K562 (cell line): Measurements from ENCODE around the gene TSR3. TPM values are rescaled to one million over a fixed set of nuclear protein-coding genes. Genes with fewer than 3 reads are reported as not detected.

Source experiments
- ATAC-seq: fragments of 200-7000 bp; cut with Tn5 transposase; 3 replicates; pipeline ENCODE4 v1.9.1; 2020; ENCODE audit warnings: moderate library complexity
- BruUV-seq: library from RNA; stranded (reverse); fragments of 400-500 nt; replicated peaks from 2 replicates; lab custom pipeline; 2021; lab: Mats Ljungman, UMichigan
- CTCF ChIA-PET: fragments of 300-600 bp; formaldehyde crosslinking; extraction: SDS; loops from one replicate; lab custom pipeline; 2021; ENCODE audit warnings: low intra/inter-chr PET ratio; lab: Yijun Ruan, JAX
- POLR2A ChIA-PET: fragments of 300-600, 350-650 bp; sonication (Branson Sonifier 250); formaldehyde crosslinking; extraction: SDS; loops from one replicate; lab custom pipeline; 2021; ENCODE audit warnings: antibody characterized with exemption, inconsistent platforms; lab: Yijun Ruan, JAX
- DNase-seq, 4 experiments: peaks; one replicate each; pipeline versions ENCODE4 v3.0.0 to v3.0.0-alpha.2; 2011 to 2018; ENCODE audit warnings: low spot score in 3 of 4, mixed read lengths in 3 of 4; ENCODE audit errors: extremely low read depth in 1 of 4
- FAIRE-seq: peaks from 2 replicates; lab custom pipeline; 2011; peaks lifted over from hg19 to GRCh38; lab: Jason Lieb, UNC
- H2AFZ ChIP-seq: 2 replicates; pipeline ENCODE4 v1.6.0; 2011; ENCODE audit warnings: low read depth, low read length, control low read depth, inconsistent platforms
- H3K27ac ChIP-seq: fragments of 200-600 bp; 3 replicates; pipeline ENCODE4 v1.8.0; 2011; ENCODE audit warnings: low read depth, mild to moderate bottlenecking, control low read depth, inconsistent platforms, low read length, moderate library complexity, mixed read lengths; ENCODE audit errors: extremely low read depth
- H3K27me3 ChIP-seq, 2 experiments: fragments of 300-600 bp in 1 of 2; 2 replicates in 1 of 2; 3 replicates in 1 of 2; pipeline versions ENCODE4 v1.6.0 to v1.8.0; 2011; ENCODE audit warnings: inconsistent platforms in 2 of 2, low read length in 2 of 2, mild to moderate bottlenecking in 1 of 2, mixed read lengths in 1 of 2, moderate library complexity in 1 of 2; ENCODE audit not compliant: control insufficient read depth in 2 of 2, insufficient read depth in 2 of 2
- H3K36me3 ChIP-seq: fragments of 300-600 bp; 3 replicates; pipeline ENCODE4 v1.8.0; 2011; ENCODE audit warnings: mild to moderate bottlenecking, low read length, inconsistent platforms; ENCODE audit not compliant: control insufficient read depth, insufficient read depth
- H3K4me1 ChIP-seq, 2 experiments: fragments of 200-600 bp in 1 of 2; replicated peaks in 1 of 2; 2 replicates in 1 of 2; 3 replicates in 1 of 2; pipeline versions ENCODE4 v1.5.1 to v1.8.0; 2011; ENCODE audit warnings: inconsistent platforms in 2 of 2, low read length in 2 of 2, mild to moderate bottlenecking in 1 of 2, mixed read lengths in 1 of 2, moderate library complexity in 1 of 2; ENCODE audit not compliant: control insufficient read depth in 2 of 2, insufficient read depth in 2 of 2
- H3K4me2 ChIP-seq: 2 replicates; pipeline ENCODE4 v1.6.1; 2011; ENCODE audit warnings: low read length, control low read depth, inconsistent platforms, mixed read lengths; ENCODE audit not compliant: insufficient read depth
- H3K4me3 ChIP-seq: fragments of 200-600 bp; sonication (generic), shearing (Covaris generic); 2 replicates; pipeline ENCODE4 v1.5.1; 2016; ENCODE audit warnings: control low read depth, inconsistent platforms
- H3K79me2 ChIP-seq: fragments of 200-600 bp; 3 replicates; pipeline ENCODE4 v1.8.0; 2011; ENCODE audit warnings: low read length, inconsistent platforms; ENCODE audit not compliant: control insufficient read depth, insufficient read depth
- H3K9ac ChIP-seq, 2 experiments: 2 replicates each; pipeline versions ENCODE4 v1.6.0 to v1.6.1; 2011; ENCODE audit warnings: low read depth in 2 of 2, low read length in 2 of 2, control low read depth in 1 of 2, inconsistent platforms in 1 of 2, mild to moderate bottlenecking in 1 of 2, mixed read lengths in 1 of 2; ENCODE audit not compliant: insufficient read depth in 1 of 2
- H3K9me1 ChIP-seq: one replicate; pipeline ENCODE4 v1.6.0; 2011; ENCODE audit warnings: inconsistent platforms, mild to moderate bottlenecking, low read length, moderate library complexity; ENCODE audit not compliant: control insufficient read depth, insufficient read depth
- H3K9me3 ChIP-seq: replicated peaks from 2 replicates; pipeline ENCODE4 v1.5.1; 2011; ENCODE audit warnings: low read depth, low read length, inconsistent platforms; ENCODE audit not compliant: control insufficient read depth, insufficient read depth
- H4K20me1 ChIP-seq: replicated peaks from 2 replicates; pipeline ENCODE4 v1.6.1; 2011; ENCODE audit warnings: low read length, inconsistent platforms, mixed read lengths; ENCODE audit not compliant: control insufficient read depth, insufficient read depth
- HMG20B ChIP-seq: fragments of 250-450 bp; sonication (Bioruptor Pico); IDR thresholded peaks from 2 replicates; pipeline ENCODE4 v1.5.0; 2021; ENCODE audit warnings: mild to moderate bottlenecking
- POLR2G ChIP-seq: fragments of 200-400 bp; formaldehyde crosslinking; IDR thresholded peaks from 2 replicates; pipeline ENCODE4 v1.6.1; 2017; ENCODE audit warnings: low read depth, mild to moderate bottlenecking, antibody characterized with exemption, low read length, moderate library complexity
- ZC3H11A ChIP-seq: IDR thresholded peaks from 2 replicates; pipeline ENCODE4 v1.6.1; 2012; ENCODE audit warnings: low read depth, low read length, improper control_type of control experiment
- ZNF24 ChIP-seq: fragments of 450-650 bp; IDR thresholded peaks from 2 replicates; pipeline ENCODE4 v1.6.1; 2016
- WGBS: fragments of 100-300 bp; shearing (Covaris generic); methylation state at CpG from one replicate; pipeline ENCODE4 v1.1.6; 2016; ENCODE audit warnings: low coverage, mixed read lengths; ENCODE audit not compliant: insufficient coverage; ENCODE audit errors: missing lambda C conversion rate; 5-methylcytosine and 5-hydroxymethylcytosine counted together
- in situ Hi-C: fragments of 300-500 bp; cut with MboI; formaldehyde crosslinking; loops from 4 replicates; pipeline ENCODE4 v1.15.0; 2018; ENCODE audit warnings: inconsistent platforms, mixed read lengths
- intact Hi-C: fragments of 100-400 bp; cut with micrococcal nuclease; formaldehyde crosslinking; loops from 2 replicates; pipeline ENCODE4 v1.14.2; 2022
- polyA plus RNA-seq, 8 experiments: library from polyadenylated mRNA; depleted of rRNA in 4 of 8; stranded (reverse) in 5 of 8; unstranded in 3 of 8; fragments of >200 nt; fragmentation: Nextera tagmentation in 2 of 8; fragmentation: Illumina TruSeq in 1 of 8; extraction: Ambion mirVana in 2 of 8; extraction: Trizol in 1 of 8; gene quantifications; 2 replicates each; pipeline versions ENCODE4 v1.2.1 to v1.2.3, GENCODE V29; 2011 to 2014; ENCODE audit warnings: inconsistent platforms in 1 of 8, missing spikeins in 1 of 8
- total RNA-seq, 7 experiments: library from RNA; depleted of rRNA in 6 of 7; stranded (reverse); fragments of >200 nt in 6 of 7; fragmentation: Illumina TruSeq in 2 of 7; extraction: Trizol in 2 of 7; gene quantifications; 2 replicates each; pipeline versions ENCODE4 v1.2.1 to v1.2.3, GENCODE V29; 2011 to 2021; ENCODE audit warnings: low replicate concordance in 1 of 7
- TF ChIP-seq, protein P1 (sequence below): IDR thresholded peaks from 2 replicates; pipeline ENCODE4 v1.6.1; 2016; ENCODE audit warnings: missing genetic modification characterization, missing compliant biosample characterization

Gene TSR3
- total and polyA plus RNA-seq, 9 of the 15 experiments (the other 6 are each of a cell fraction or from before 2014, with no cell fraction given), result 1.5 to 74.8 (median 16.5) TPM

DNA sequence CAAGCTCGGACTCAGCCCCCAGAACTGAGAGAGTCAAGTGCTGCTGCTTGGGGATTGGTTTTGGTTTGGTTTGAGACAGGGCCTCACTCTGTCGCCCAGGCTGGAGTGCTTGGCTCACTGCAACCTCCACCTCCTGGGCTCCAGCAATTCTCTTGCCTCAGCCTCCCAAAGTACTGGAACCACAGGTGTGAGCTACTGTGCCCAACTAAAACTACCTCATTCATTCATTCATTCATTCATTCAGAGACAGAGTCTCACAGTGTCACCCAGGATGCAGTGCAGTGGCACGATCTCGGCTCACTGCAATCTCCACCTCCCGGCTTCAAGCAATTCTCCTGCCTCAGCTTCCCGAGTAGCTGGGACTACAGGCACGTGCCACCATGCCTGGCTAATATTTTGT lies 38.1 kb upstream of the TSR3 start:
- no peak overlapping the region for H3K4me2 ChIP-seq
- ChIA-PET POLR2A (interaction anchor here (0.6 to 5.9 kb wide), 4 partner anchors 10 to 380 kb away, joined by 3 to 48 read pairs (median 4); no protein-coding TSS in a partner anchor), CTCF (no interaction called here)
- no peak for DNase-seq
- FAIRE-seq, result no peak
- intact Hi-C loops (no loop called here), in situ Hi-C loops (no loop called here)
- H3K27me3 ChIP-seq, result no peaks in the 10 kb centered on the region
- no peak overlapping the region for H2AFZ ChIP-seq
- H3K4me3 ChIP-seq, result no peak overlapping the region
- peaks cover 0 to 41% of the 10 kb centered on the region in 2 experiments; a peak in 2 of 5 replicates for H3K4me1 ChIP-seq
- H3K36me3 ChIP-seq, result no peaks in the 10 kb centered on the region
- H3K9ac ChIP-seq, result peak overlapping the region in 1 of 2 experiments; percentile 64; a peak in 1 of 4 replicates
- 58% methylated on average over 5 of the region's 7 CpGs for WGBS
- no peaks in the 10 kb centered on the region for H3K9me3 ChIP-seq
- no peak overlapping the region for H3K27ac ChIP-seq
- no peaks in the 10 kb centered on the region for H3K79me2 ChIP-seq
- H3K9me1 ChIP-seq, result no peaks in the 10 kb centered on the region
- ATAC-seq, result no peak
- H4K20me1 ChIP-seq, result no peaks in the 10 kb centered on the region
- no TSS peak for BruUV-seq
- TF ChIP-seq ZNF24 (peak; percentile 88), POLR2G (no peak)
- TF ChIP-seq, all 486 proteins: peak for 1

DNA sequence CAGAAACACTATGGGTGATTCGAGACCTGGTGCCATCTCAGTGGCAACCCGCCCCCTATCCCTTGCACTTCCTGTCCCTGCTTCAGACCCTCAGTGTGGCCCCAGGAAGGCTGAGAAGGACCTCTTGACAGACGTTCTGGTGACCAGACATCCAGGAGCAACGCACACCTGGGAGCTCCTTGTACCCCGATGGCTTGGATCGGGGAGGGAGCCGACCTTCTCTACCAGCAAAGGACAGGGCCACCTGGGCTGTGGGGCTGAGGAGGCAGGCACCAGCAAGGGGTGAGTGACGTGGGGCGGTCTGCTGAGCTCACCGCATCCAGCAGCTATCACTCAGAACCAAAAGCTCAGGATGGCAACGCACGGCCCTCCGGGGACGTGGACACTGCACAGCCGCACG lies 35.7 kb upstream of the TSR3 start:
- CTCF ChIA-PET, result no interaction called here
- no peak for TF ChIP-seq ZC3H11A
- TF ChIP-seq, protein P1, sequence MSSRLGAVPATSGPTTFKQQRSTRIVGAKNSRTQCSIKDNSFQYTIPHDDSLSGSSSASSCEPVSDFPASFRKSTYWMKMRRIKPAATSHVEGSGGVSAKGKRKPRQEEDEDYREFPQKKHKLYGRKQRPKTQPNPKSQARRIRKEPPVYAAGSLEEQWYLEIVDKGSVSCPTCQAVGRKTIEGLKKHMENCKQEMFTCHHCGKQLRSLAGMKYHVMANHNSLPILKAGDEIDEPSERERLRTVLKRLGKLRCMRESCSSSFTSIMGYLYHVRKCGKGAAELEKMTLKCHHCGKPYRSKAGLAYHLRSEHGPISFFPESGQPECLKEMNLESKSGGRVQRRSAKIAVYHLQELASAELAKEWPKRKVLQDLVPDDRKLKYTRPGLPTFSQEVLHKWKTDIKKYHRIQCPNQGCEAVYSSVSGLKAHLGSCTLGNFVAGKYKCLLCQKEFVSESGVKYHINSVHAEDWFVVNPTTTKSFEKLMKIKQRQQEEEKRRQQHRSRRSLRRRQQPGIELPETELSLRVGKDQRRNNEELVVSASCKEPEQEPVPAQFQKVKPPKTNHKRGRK (tag), result no peak
- no peak for TF ChIP-seq HMG20B (CRISPR knock-in tag)
- intact Hi-C loops (no loop called here), in situ Hi-C loops (no loop called here)
- H3K36me3 ChIP-seq, result no peaks in the 10 kb centered on the region
- H3K79me2 ChIP-seq, result no peaks in the 10 kb centered on the region
- POLR2A ChIA-PET, result interaction anchor here (0.6 to 5.9 kb wide), 3 partner anchors 8 to 45 kb away, joined by 3 to 48 read pairs (median 3); no protein-coding TSS in a partner anchor
- WGBS, result 46% methylated on average over 15 of the region's 16 CpGs
- no peak overlapping the region for H3K4me3 ChIP-seq
- DNase-seq (no peak), FAIRE-seq (no peak), ATAC-seq (no peak)
- no peaks in the 10 kb centered on the region for H4K20me1 ChIP-seq
- H3K27ac ChIP-seq, result no peak overlapping the region
- peaks cover 0 to 42% of the 10 kb centered on the region in 2 experiments; a peak in 2 of 5 replicates for H3K4me1 ChIP-seq
- no peaks in the 10 kb centered on the region for H3K9me1 ChIP-seq
- no peaks in the 10 kb centered on the region for H3K9me3 ChIP-seq
- H3K4me2 ChIP-seq, result no peak overlapping the region
- no peaks in the 10 kb centered on the region for H3K27me3 ChIP-seq
- peak overlapping the region in 1 of 2 experiments; percentile 64; a peak in 2 of 4 replicates for H3K9ac ChIP-seq
- H2AFZ ChIP-seq, result no peak overlapping the region
- no TSS peak for BruUV-seq
